SK-N-SH (cell line): Measurements from ENCODE around the gene PDE11A. TPM values are rescaled to one million over a fixed set of nuclear protein-coding genes. Genes with fewer than 3 reads are reported as not detected.

Source experiments
- CTCF ChIA-PET: fragments of 300-600, 350-600 bp; formaldehyde crosslinking; extraction: SDS; loops from one replicate; lab custom pipeline; 2021; lab: Yijun Ruan, JAX
- POLR2A ChIA-PET: fragments of 350-600 bp; sonication (Branson Sonifier 250); formaldehyde crosslinking; extraction: SDS; loops from one replicate; lab custom pipeline; 2020; ENCODE audit warnings: antibody characterized with exemption, inconsistent platforms; lab: Yijun Ruan, JAX
- DNase-seq: peaks from one replicate; pipeline ENCODE4 v3.0.0; 2012
- H2AFZ ChIP-seq: fragments of 200-600 bp; sonication (generic); 2 replicates; pipeline ENCODE4 v1.8.1; 2016; ENCODE audit warnings: antibody characterized with exemption, mild to moderate bottlenecking, low read depth
- H3F3A ChIP-seq: fragments of 200-600 bp; sonication (generic); replicated peaks from 2 replicates; pipeline ENCODE3; 2016; ENCODE audit warnings: antibody characterized with exemption, mild to moderate bottlenecking; ENCODE audit not compliant: insufficient read depth
- H3K27ac ChIP-seq, 2 experiments: fragments of 200-500 bp in 1 of 2; fragments of 200-600 bp in 1 of 2; sonication (Bioruptor generic) in 1 of 2; sonication (generic), shearing (Covaris generic) in 1 of 2; 2 replicates each; pipeline versions ENCODE4 v1.5.1 to v1.6.1; 2014 to 2016; ENCODE audit warnings: low read depth in 2 of 2, inconsistent platforms in 1 of 2, low read length in 1 of 2, mild to moderate bottlenecking in 1 of 2, mixed read lengths in 1 of 2
- H3K27me3 ChIP-seq: fragments of 200-600 bp; sonication (generic), shearing (Covaris generic); 2 replicates; pipeline ENCODE4 v1.6.1; 2016; ENCODE audit warnings: mixed run types; ENCODE audit not compliant: insufficient read depth
- H3K36me3 ChIP-seq, 2 experiments: fragments of 200-500 bp in 1 of 2; fragments of 200-600 bp in 1 of 2; sonication (Bioruptor generic) in 1 of 2; sonication (generic) in 1 of 2; replicated peaks in 1 of 2; 2 replicates each; pipeline versions ENCODE3 to v1.5.1; 2014 to 2016; ENCODE audit warnings: low read length in 1 of 2, mild to moderate bottlenecking in 1 of 2; ENCODE audit not compliant: insufficient read depth in 2 of 2, control insufficient read depth in 1 of 2
- H3K4me1 ChIP-seq, 2 experiments: fragments of 200-500 bp in 1 of 2; fragments of 200-600 bp in 1 of 2; sonication (Bioruptor generic) in 1 of 2; sonication (generic), shearing (Covaris generic) in 1 of 2; 2 replicates each; pipeline versions ENCODE4 v1.5.1 to v1.6.1; 2014 to 2016; ENCODE audit warnings: low read depth in 1 of 2, low read length in 1 of 2, mixed run types in 1 of 2; ENCODE audit not compliant: insufficient read depth in 2 of 2, control insufficient read depth in 1 of 2
- H3K4me2 ChIP-seq: fragments of 200-600 bp; sonication (generic), shearing (Covaris generic); 2 replicates; pipeline ENCODE4 v1.6.1; 2017; ENCODE audit warnings: mixed run types
- H3K4me3 ChIP-seq, 2 experiments: fragments of 200-500 bp in 1 of 2; fragments of 200-600 bp in 1 of 2; sonication (Bioruptor generic) in 1 of 2; sonication (generic), shearing (Covaris generic) in 1 of 2; 2 replicates each; pipeline versions ENCODE4 v1.5.1 to v1.8.1; 2014 to 2016; ENCODE audit warnings: low read depth in 2 of 2, inconsistent platforms in 1 of 2, low read length in 1 of 2, mild to moderate bottlenecking in 1 of 2, mixed read lengths in 1 of 2, moderate library complexity in 1 of 2
- H3K79me2 ChIP-seq: fragments of 200-600 bp; sonication (generic); 2 replicates; pipeline ENCODE4 v1.8.1; 2017; ENCODE audit warnings: mild to moderate bottlenecking; ENCODE audit not compliant: insufficient read depth
- H3K9ac ChIP-seq: fragments of 200-600 bp; sonication (generic); 2 replicates; pipeline ENCODE4 v1.6.1; 2017; ENCODE audit warnings: mixed run types
- H3K9me2 ChIP-seq: fragments of 200-600 bp; sonication (generic); 2 replicates; pipeline ENCODE4 v1.6.1; 2017; ENCODE audit warnings: mixed run types
- H3K9me3 ChIP-seq: fragments of 200-600 bp; sonication (generic); 2 replicates; pipeline ENCODE4 v1.6.1; 2017; ENCODE audit warnings: mixed run types, mild to moderate bottlenecking, moderate library complexity
- H4K20me1 ChIP-seq: fragments of 200-600 bp; sonication (generic); 2 replicates; pipeline ENCODE4 v1.6.1; 2017; ENCODE audit warnings: mild to moderate bottlenecking, mixed run types; ENCODE audit not compliant: insufficient read depth
- ELF1 ChIP-seq: IDR thresholded peaks from 2 replicates; pipeline ENCODE4 v1.4.0; 2012
- EZH2phosphoT487 ChIP-seq: fragments of 200-600 bp; sonication (generic); IDR thresholded peaks from 2 replicates; pipeline ENCODE4 v1.6.1; 2017; ENCODE audit warnings: low read depth, mixed run types, mild to moderate bottlenecking, antibody characterized with exemption, moderate library complexity, borderline replicate concordance
- FOSL2 ChIP-seq: IDR thresholded peaks from 2 replicates; pipeline ENCODE4 v1.4.0; 2012; ENCODE audit warnings: low read depth, mild to moderate bottlenecking, moderate library complexity, borderline replicate concordance
- GATA2 ChIP-seq: sonication (generic); formaldehyde crosslinking; IDR thresholded peaks from 2 replicates; pipeline ENCODE4 v1.5.0; 2020; ENCODE audit warnings: mild to moderate bottlenecking, missing genetic modification reagents
- MEF2A ChIP-seq: IDR thresholded peaks from 2 replicates; pipeline ENCODE4 v1.4.0; 2012; ENCODE audit warnings: low read depth, borderline replicate concordance
- NFIC ChIP-seq: IDR thresholded peaks from 2 replicates; pipeline ENCODE4 v1.4.0; 2012; ENCODE audit warnings: borderline replicate concordance
- POLR2AphosphoS5 ChIP-seq: IDR thresholded peaks from 2 replicates; pipeline ENCODE4 v1.6.1; 2012; ENCODE audit warnings: low read depth, low read length
- RCOR1 ChIP-seq: fragments of 150-350 bp; IDR thresholded peaks from 2 replicates; pipeline ENCODE4 v1.6.1; 2017; ENCODE audit warnings: antibody characterized with exemption, low read length
- RXRA ChIP-seq: IDR thresholded peaks from 2 replicates; pipeline ENCODE4 v1.4.0; 2012; ENCODE audit warnings: low read depth, mild to moderate bottlenecking, borderline replicate concordance
- SIN3A ChIP-seq: IDR thresholded peaks from 2 replicates; pipeline ENCODE4 v1.6.1; 2012; ENCODE audit warnings: low read depth, mild to moderate bottlenecking, low read length, moderate library complexity, borderline replicate concordance
- SMC3 ChIP-seq: IDR thresholded peaks from 2 replicates; pipeline ENCODE4 v1.6.1; 2012; ENCODE audit warnings: low read depth, low read length, improper control_type of control experiment
- TAF1 ChIP-seq: IDR thresholded peaks from 2 replicates; pipeline ENCODE4 v1.6.1; 2012; ENCODE audit warnings: low read depth, mild to moderate bottlenecking, low read length, moderate library complexity, borderline replicate concordance
- TEAD4 ChIP-seq: IDR thresholded peaks from 2 replicates; pipeline ENCODE4 v1.4.0; 2012; ENCODE audit warnings: mild to moderate bottlenecking, borderline replicate concordance; ENCODE audit not compliant: insufficient read depth
- YY1 ChIP-seq: IDR thresholded peaks from 2 replicates; pipeline ENCODE4 v1.4.0; 2012; ENCODE audit warnings: low read depth, mild to moderate bottlenecking
- WGBS: methylation state at CpG from one replicate; pipeline ENCODE4 v1.1.6; 2017; ENCODE audit warnings: low lambda C conversion rate; 5-methylcytosine and 5-hydroxymethylcytosine counted together
- polyA plus RNA-seq, 3 experiments: library from polyadenylated mRNA; depleted of rRNA; stranded (reverse); fragments of >200 nt; gene quantifications; 2 replicates each; pipeline ENCODE4 v1.2.3, GENCODE V29; 2012
- TF ChIP-seq, protein P1 (sequence below): IDR thresholded peaks from 2 replicates; pipeline ENCODE4 v1.4.0; 2012; ENCODE audit warnings: low read depth, borderline replicate concordance
- TF ChIP-seq, protein P2 (sequence below): IDR thresholded peaks from 2 replicates; pipeline ENCODE4; 2012
- TF ChIP-seq, protein P3 (sequence below): IDR thresholded peaks from 2 replicates; pipeline ENCODE4 v1.4.0; 2012; ENCODE audit warnings: low read depth, borderline replicate concordance
- TF ChIP-seq, protein P4 (sequence below): fragments of 150-350 bp; IDR thresholded peaks from 2 replicates; pipeline ENCODE4 v1.6.1; 2016; ENCODE audit warnings: mild to moderate bottlenecking, low read depth, low read length
- TF ChIP-seq, protein P5 (sequence below): IDR thresholded peaks from 2 replicates; pipeline ENCODE4 v1.6.1; 2012; ENCODE audit warnings: mild to moderate bottlenecking, low read depth, low read length, moderate library complexity

Gene PDE11A
- polyA plus RNA-seq, 1 of the 3 experiments (the other 2 are of a cell fraction): 0.10 TPM

DNA sequence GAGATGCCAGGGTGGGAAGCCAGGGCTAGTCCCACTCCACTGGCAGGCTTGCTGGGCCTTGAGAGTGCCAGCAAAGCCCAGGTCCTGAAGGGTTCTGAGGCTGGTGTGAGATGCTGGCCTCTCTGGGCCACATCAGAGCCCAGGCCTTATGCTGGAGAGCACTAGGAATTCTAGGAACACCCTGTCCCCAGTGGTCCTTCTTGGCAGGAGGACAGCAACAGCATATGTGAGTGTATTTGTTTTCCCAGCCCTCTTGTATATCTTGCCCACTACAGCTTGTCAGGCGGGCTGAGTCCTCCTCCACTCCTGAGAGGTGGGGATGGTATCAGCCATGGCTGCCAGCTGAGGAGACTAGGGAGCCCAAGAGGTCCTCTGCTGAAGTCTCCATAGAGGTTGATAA is 327.0 kb downstream of the PDE11A start:
- Histone ChIP-seq H3K9me2 (no peaks in the 10 kb centered on the region), H4K20me1 (no peaks in the 10 kb centered on the region), H3K4me2 (no peak overlapping the region), H3K4me3 (no peak overlapping the region), H3K4me1 (peaks cover 0 to 10% of the 10 kb centered on the region in 2 experiments; a peak in 1 of 4 replicates), H3K36me3 (no peaks in the 10 kb centered on the region), H3K27ac (no peak overlapping the region), H3K79me2 (no peaks in the 10 kb centered on the region), H3K9me3 (no peaks in the 10 kb centered on the region), H3F3A (no peaks in the 10 kb centered on the region), H2AFZ (no peak overlapping the region), H3K27me3 (no peaks in the 10 kb centered on the region), H3K9ac (no peak overlapping the region)
- CTCF ChIA-PET: interaction anchor here (1.1 to 2.4 kb wide), 4 partner anchors 13 to 581 kb away, joined by 3 to 7 read pairs (median 6); no protein-coding TSS in a partner anchor
- DNase-seq: no peak
- TF ChIP-seq, protein P1, sequence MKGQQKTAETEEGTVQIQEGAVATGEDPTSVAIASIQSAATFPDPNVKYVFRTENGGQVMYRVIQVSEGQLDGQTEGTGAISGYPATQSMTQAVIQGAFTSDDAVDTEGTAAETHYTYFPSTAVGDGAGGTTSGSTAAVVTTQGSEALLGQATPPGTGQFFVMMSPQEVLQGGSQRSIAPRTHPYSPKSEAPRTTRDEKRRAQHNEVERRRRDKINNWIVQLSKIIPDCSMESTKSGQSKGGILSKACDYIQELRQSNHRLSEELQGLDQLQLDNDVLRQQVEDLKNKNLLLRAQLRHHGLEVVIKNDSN: no peak
- TF ChIP-seq RXRA (no peak), TAF1 (no peak), FOSL2 (no peak), SMC3 (no peak), RCOR1 (no peak), MEF2A (no peak), YY1 (no peak)
- TF ChIP-seq, protein P2, sequence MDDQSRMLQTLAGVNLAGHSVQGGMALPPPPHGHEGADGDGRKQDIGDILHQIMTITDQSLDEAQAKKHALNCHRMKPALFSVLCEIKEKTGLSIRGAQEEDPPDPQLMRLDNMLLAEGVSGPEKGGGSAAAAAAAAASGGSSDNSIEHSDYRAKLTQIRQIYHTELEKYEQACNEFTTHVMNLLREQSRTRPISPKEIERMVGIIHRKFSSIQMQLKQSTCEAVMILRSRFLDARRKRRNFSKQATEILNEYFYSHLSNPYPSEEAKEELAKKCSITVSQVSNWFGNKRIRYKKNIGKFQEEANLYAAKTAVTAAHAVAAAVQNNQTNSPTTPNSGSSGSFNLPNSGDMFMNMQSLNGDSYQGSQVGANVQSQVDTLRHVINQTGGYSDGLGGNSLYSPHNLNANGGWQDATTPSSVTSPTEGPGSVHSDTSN: no peak
- TF ChIP-seq, protein P3, sequence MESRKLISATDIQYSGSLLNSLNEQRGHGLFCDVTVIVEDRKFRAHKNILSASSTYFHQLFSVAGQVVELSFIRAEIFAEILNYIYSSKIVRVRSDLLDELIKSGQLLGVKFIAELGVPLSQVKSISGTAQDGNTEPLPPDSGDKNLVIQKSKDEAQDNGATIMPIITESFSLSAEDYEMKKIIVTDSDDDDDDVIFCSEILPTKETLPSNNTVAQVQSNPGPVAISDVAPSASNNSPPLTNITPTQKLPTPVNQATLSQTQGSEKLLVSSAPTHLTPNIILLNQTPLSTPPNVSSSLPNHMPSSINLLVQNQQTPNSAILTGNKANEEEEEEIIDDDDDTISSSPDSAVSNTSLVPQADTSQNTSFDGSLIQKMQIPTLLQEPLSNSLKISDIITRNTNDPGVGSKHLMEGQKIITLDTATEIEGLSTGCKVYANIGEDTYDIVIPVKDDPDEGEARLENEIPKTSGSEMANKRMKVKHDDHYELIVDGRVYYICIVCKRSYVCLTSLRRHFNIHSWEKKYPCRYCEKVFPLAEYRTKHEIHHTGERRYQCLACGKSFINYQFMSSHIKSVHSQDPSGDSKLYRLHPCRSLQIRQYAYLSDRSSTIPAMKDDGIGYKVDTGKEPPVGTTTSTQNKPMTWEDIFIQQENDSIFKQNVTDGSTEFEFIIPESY: no peak
- WGBS: 40% methylated on average over 1 of the region's 1 CpG
- POLR2A ChIA-PET: no interaction called here

DNA sequence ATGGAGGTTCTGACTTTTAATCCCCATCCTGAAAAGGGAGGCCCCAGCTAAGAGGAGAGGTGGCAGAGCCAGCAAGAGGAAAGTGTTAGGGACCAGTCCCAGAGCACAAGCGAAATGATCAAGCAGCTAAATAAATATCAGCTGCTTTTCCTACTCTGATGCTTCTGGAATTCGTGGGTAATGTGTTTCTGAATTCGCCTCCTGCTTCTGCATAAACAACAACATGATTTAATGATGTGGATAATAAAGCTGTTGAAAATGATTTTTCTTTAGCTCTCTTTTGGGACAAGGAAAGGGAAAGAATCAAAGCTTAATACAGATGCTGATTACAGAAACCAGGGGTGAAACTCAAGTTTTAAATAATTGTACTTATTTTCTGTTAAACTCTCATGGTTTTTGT is 329.7 kb downstream of the PDE11A start:
- Histone ChIP-seq H3K9ac (no peak overlapping the region), H3K27me3 (no peaks in the 10 kb centered on the region), H3K4me2 (no peak overlapping the region), H3K36me3 (no peaks in the 10 kb centered on the region), H3K79me2 (no peaks in the 10 kb centered on the region), H3K27ac (no peak overlapping the region), H2AFZ (no peak overlapping the region), H3K4me3 (no peak overlapping the region), H3K9me2 (no peaks in the 10 kb centered on the region), H3K4me1 (peaks cover 0 to 10% of the 10 kb centered on the region in 2 experiments; a peak in 1 of 4 replicates), H3K9me3 (no peaks in the 10 kb centered on the region), H4K20me1 (no peaks in the 10 kb centered on the region), H3F3A (no peaks in the 10 kb centered on the region)
- CTCF ChIA-PET: interaction anchor here (0.5 to 3.3 kb wide), 9 partner anchors 11 to 594 kb away, joined by 3 to 12 read pairs (median 4); no protein-coding TSS in a partner anchor
- WGBS: 24% methylated on average over 3 of the region's 3 CpGs
- no peak for DNase-seq
- POLR2A ChIA-PET: no interaction called here
- no peak for TF ChIP-seq TEAD4
- TF ChIP-seq, protein P4, sequence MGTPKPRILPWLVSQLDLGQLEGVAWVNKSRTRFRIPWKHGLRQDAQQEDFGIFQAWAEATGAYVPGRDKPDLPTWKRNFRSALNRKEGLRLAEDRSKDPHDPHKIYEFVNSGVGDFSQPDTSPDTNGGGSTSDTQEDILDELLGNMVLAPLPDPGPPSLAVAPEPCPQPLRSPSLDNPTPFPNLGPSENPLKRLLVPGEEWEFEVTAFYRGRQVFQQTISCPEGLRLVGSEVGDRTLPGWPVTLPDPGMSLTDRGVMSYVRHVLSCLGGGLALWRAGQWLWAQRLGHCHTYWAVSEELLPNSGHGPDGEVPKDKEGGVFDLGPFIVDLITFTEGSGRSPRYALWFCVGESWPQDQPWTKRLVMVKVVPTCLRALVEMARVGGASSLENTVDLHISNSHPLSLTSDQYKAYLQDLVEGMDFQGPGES: no peak
- TF ChIP-seq, protein P5, sequence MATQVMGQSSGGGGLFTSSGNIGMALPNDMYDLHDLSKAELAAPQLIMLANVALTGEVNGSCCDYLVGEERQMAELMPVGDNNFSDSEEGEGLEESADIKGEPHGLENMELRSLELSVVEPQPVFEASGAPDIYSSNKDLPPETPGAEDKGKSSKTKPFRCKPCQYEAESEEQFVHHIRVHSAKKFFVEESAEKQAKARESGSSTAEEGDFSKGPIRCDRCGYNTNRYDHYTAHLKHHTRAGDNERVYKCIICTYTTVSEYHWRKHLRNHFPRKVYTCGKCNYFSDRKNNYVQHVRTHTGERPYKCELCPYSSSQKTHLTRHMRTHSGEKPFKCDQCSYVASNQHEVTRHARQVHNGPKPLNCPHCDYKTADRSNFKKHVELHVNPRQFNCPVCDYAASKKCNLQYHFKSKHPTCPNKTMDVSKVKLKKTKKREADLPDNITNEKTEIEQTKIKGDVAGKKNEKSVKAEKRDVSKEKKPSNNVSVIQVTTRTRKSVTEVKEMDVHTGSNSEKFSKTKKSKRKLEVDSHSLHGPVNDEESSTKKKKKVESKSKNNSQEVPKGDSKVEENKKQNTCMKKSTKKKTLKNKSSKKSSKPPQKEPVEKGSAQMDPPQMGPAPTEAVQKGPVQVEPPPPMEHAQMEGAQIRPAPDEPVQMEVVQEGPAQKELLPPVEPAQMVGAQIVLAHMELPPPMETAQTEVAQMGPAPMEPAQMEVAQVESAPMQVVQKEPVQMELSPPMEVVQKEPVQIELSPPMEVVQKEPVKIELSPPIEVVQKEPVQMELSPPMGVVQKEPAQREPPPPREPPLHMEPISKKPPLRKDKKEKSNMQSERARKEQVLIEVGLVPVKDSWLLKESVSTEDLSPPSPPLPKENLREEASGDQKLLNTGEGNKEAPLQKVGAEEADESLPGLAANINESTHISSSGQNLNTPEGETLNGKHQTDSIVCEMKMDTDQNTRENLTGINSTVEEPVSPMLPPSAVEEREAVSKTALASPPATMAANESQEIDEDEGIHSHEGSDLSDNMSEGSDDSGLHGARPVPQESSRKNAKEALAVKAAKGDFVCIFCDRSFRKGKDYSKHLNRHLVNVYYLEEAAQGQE: no peak
- TF ChIP-seq SIN3A: no peak
- no peak for TF ChIP-seq MEF2A
- no peak for TF ChIP-seq NFIC
- TF ChIP-seq ELF1: no peak
- TF ChIP-seq YY1: no peak
- no peak for TF ChIP-seq EZH2phosphoT487
- no peak for TF ChIP-seq POLR2AphosphoS5
- TF ChIP-seq GATA2 (CRISPR knock-in tag): no peak
- TF ChIP-seq SMC3: no peak
